Stimulated activated memory B cell treated with anti-CD40 and anti-IgM and Interleukin-4, amounts not matched to agents 10 μg/mL and 1 μg/mL and 100 μg/mL, for 72 hours (primary cell): ENCODE results near the gene LCT.

ENCODE experiments used
- ATAC-seq: fragments of 150-1000 bp; cut with Tn5 transposase; 2 replicates; pipeline ENCODE4 v1.10.0; 2021
- H3K27ac Mint-ChIP-seq: one replicate; pipeline ENCODE4 v1.8.0; 2022; ENCODE audit warnings: mild to moderate bottlenecking, mixed read lengths
- H3K27me3 Mint-ChIP-seq: one replicate; pipeline ENCODE4 v1.8.0; 2022; ENCODE audit warnings: mixed read lengths
- H3K36me3 Mint-ChIP-seq: one replicate; pipeline ENCODE4 v1.8.0; 2022; ENCODE audit warnings: mixed read lengths
- H3K4me1 Mint-ChIP-seq: one replicate; pipeline ENCODE4 v1.8.0; 2022; ENCODE audit warnings: mixed read lengths
- H3K4me3 Mint-ChIP-seq: one replicate; pipeline ENCODE4 v1.8.0; 2022; ENCODE audit warnings: mild to moderate bottlenecking, moderate library complexity, mixed read lengths
- H3K9me3 Mint-ChIP-seq: one replicate; pipeline ENCODE4 v1.8.0; 2022; ENCODE audit warnings: mixed read lengths

The LCT gene

DNA sequence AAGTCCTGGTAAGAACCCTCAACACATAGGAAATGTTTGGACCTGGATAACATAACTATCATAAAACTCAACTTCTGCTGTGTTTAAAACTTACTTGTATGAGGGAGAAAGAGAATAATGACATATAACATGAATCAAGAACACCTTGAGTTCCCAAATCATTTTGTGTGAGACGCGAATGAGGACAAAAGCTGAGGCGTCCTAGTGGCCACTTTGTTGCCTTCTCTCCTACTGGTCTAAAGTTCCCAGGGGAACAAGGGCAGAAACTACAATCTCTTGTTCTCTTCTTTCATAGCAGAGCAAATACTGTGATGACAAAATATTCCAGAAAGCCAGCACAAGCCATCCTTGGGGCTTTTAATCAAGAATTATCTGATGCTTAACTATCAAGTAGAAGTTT, 8.3 kb upstream of the LCT start:
- H3K4me3 Mint-ChIP-seq, result no peak overlapping the region
- H3K27me3 Mint-ChIP-seq, result no peaks in the 10 kb centered on the region
- no peaks in the 10 kb centered on the region for H3K9me3 Mint-ChIP-seq
- no peak for ATAC-seq
- H3K4me1 Mint-ChIP-seq, result peaks cover 6% of the 10 kb centered on the region
- peaks cover 71% of the 10 kb centered on the region for H3K36me3 Mint-ChIP-seq
- no peak overlapping the region for H3K27ac Mint-ChIP-seq

DNA sequence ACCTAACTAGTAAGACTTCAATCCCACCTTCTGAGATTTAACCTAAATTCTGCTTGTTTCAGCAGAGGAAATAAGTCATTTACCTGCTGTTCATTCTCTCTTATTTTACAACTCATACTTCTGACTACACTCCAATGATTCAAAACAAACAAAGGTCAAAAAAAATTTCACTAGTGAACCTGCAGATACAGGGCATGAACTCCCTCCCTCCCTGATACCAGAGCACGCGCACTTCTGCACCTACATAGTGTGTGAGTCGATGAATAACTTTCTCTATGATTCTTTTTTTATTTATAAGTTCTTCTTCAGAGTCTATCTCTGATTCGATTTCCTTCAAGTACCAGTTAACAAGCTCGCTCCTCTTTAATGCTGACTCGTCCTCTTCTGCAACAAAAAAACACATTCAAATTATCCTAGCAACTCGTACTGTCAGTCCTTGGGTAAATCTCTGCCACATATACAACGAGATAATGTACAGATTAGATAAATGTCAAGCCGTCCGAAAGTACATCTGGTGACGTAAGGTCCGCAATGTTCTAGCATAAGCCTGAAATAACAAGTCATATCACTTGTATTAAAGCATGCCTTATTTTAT, 7.4 kb upstream of the LCT start:
- no peak overlapping the region for H3K4me3 Mint-ChIP-seq
- no peak for ATAC-seq
- H3K36me3 Mint-ChIP-seq, result peaks cover 71% of the 10 kb centered on the region
- H3K4me1 Mint-ChIP-seq, result peaks cover 6% of the 10 kb centered on the region
- H3K27me3 Mint-ChIP-seq, result no peaks in the 10 kb centered on the region
- H3K9me3 Mint-ChIP-seq, result no peaks in the 10 kb centered on the region
- no peak overlapping the region for H3K27ac Mint-ChIP-seq

DNA sequence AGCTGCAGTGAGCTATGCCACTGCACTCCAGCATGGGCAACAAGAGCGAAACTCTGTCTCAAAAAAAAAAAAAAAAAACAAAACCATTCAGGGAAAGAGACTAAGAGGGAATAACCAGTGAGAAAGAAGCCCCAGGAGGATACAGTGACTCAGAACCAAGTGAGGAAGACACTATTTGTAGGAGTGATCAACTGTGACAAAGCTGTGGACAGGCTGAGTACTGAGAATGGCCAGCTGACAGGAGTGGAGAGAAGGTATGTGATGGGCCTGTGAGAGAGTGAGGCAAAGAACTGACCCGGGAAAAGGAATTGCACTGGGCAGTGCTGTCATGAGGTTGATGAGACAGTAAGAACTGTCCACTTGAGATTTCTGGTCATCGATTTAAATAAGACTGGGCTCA, 6.7 kb upstream of the LCT start:
- Mint-ChIP-seq H3K9me3 (no peaks in the 10 kb centered on the region), H3K36me3 (peaks cover 64% of the 10 kb centered on the region), H3K27me3 (no peaks in the 10 kb centered on the region), H3K27ac (no peak overlapping the region), H3K4me3 (no peak overlapping the region), H3K4me1 (peaks cover 6% of the 10 kb centered on the region)
- no peak for ATAC-seq

DNA sequence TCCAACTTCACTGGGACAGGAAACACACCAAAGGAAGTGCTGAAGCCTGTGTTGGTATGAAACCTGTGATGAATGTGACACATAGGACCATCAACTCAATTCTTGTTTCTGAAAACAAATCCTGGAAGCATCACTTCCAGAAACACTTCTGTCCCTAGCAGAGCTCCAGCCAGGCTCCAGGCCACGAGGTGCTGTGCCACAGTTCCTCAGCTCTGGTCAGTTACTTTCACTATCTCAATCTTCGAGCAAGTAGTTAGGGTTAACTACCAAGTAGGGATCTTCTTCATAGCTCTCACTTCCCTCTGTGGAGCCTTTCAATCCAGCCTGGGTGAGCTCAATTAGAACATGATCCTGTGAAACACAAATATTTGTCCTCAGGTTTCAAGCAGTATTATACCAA, 3.6 kb upstream of the LCT start:
- ATAC-seq, result peak; percentile 48
- peaks cover 6% of the 10 kb centered on the region for H3K4me1 Mint-ChIP-seq

DNA sequence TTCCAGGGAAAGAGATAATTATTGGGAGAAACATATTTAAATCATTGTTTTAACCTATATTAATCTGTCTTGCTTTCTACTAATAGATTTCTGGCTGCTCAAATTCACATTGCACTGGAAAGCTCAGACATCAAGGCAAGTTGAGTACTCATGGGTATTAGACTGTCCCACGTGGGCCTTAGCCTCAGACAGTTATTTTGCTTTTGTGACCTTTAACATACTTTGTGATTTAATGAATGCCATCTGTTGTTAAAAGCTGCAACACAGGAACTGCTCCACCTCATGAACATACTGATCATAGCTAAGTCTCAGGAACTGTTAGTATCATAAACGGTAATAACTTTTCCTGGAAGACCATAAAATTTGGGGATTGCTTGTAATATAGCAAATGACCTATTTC, 2.7 kb upstream of the LCT start:
- H3K4me3 Mint-ChIP-seq, result no peak overlapping the region
- no peaks in the 10 kb centered on the region for H3K9me3 Mint-ChIP-seq
- no peaks in the 10 kb centered on the region for H3K27me3 Mint-ChIP-seq
- H3K4me1 Mint-ChIP-seq, result peaks cover 6% of the 10 kb centered on the region
- ATAC-seq, result no peak
- peaks cover 38% of the 10 kb centered on the region for H3K36me3 Mint-ChIP-seq
- peak overlapping the region; percentile 46 for H3K27ac Mint-ChIP-seq

More for the DNA sequence above, 3.6 kb upstream of the LCT start:
- Mint-ChIP-seq H3K27me3 (no peaks in the 10 kb centered on the region), H3K27ac (peak overlapping the region; percentile 46), H3K9me3 (no peaks in the 10 kb centered on the region), H3K4me3 (no peak overlapping the region), H3K36me3 (peaks cover 39% of the 10 kb centered on the region)

DNA sequence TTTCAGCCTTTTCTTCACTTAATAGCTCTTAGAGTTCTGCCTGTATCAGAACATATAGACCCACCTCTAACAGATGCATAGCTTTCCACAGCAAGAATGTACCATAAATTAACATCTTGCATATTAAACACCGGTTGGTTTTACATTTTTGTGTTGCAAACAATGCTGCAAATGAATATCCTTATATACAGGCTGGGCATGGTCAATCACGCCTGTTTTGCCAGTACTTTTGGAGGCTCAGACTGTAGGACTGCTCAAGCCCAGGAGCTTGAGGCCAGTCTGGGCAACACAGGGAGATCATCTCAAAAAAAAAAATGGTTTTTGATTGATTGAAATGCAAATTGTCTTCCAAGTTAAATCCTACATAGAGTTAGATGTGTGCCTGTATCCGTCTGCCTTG, 1.5 kb upstream of the LCT start:
- Mint-ChIP-seq H3K36me3 (peaks cover 26% of the 10 kb centered on the region), H3K27me3 (no peaks in the 10 kb centered on the region), H3K9me3 (no peaks in the 10 kb centered on the region), H3K4me1 (peaks cover 6% of the 10 kb centered on the region), H3K27ac (no peak overlapping the region), H3K4me3 (no peak overlapping the region)
- no peak for ATAC-seq

DNA sequence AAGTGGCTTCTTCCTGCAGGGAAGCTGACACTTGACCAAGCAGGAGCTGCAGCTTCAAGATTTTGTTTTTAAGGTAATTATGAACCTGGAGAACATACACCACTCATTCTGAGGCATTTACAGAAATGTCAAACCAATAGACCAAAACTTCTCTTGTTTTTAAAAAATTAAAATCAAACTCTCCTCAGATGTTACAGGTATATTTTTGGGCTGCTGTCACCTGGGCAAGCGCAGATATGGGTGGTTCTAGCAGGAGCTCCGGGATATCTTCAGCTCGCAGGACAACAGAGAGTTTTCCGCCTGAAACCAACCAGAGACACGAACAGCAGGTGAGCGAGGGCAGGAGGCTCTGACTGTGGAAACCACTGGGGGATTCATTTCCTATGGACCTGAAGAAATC, 4.1 kb downstream of the LCT start:
- Mint-ChIP-seq H3K9me3 (no peaks in the 10 kb centered on the region), H3K27ac (no peak overlapping the region), H3K4me1 (no peaks in the 10 kb centered on the region), H3K36me3 (no peaks in the 10 kb centered on the region), H3K27me3 (no peaks in the 10 kb centered on the region), H3K4me3 (no peak overlapping the region)
- ATAC-seq, result no peak

DNA sequence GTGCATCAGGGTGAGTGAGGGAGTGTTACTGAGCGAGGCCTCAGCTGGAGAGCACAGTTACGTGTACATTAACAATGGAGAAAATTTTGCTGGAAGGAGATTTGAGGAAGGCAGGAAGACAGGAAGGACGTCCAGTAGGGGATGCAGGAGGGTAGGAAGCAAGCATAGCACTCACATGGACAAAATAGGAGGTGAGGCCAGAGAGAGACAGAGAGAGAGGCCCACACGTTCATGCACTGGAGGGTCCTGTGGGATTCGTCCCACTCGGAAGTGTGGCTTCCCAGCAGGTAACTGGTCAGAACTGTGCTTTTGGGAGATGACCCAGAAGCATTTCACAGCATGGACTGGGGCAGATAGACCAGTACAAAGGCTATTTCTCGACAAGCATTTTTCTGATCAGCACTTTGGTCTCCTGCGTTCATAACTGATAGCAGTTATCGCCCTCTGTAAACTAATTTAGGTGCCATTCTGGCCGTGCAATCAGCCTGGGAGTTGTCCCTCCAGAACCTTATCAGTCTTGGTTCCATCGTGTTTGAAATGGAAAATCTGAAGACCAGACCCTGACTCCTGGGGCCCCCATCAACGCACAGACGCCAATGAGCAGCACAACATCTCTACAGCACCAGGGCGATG, 5.7 kb downstream of the LCT start:
- Mint-ChIP-seq H3K9me3 (no peaks in the 10 kb centered on the region), H3K4me3 (no peak overlapping the region), H3K4me1 (no peaks in the 10 kb centered on the region), H3K36me3 (no peaks in the 10 kb centered on the region), H3K27me3 (no peaks in the 10 kb centered on the region), H3K27ac (no peak overlapping the region)
- ATAC-seq, result peak; percentile 45

DNA sequence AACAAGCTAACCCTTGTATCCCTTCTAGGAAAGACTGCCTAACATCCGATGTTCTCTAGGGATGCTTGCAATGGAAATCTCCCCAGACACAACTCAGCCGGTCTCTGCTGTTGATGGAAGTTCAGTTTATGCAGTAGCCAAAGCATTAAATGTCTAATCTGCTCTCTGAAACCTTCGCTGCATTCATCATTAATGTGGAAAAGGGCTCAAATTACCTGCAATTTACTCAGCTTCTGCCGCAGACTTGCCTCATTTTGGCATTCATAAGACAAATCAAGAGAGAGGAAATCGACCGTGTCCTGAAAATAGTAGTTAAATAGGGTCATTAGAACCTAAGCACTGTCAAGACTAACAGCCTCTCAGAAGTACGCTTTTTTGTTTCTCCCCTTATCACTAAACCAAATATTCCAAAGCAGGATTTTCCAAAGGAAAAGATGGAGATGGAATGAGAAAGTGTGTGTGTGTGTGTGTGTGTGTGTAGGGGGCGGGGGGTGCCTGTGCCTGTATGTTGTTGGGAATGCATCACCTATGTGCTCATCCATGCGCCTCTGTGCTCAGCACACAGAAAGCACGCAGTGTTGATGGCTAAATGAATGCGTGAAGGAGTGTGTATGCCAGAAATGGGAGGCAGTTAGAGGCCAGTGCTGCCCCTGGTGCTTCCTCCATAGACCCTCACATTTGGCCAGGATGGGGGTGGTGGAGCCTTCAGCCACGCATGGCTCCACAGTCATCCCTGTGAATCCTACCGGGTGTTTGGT, 7.4 kb downstream of the LCT start:
- Mint-ChIP-seq H3K27me3 (no peaks in the 10 kb centered on the region), H3K9me3 (no peaks in the 10 kb centered on the region), H3K4me1 (no peaks in the 10 kb centered on the region), H3K27ac (no peak overlapping the region), H3K4me3 (no peak overlapping the region), H3K36me3 (no peaks in the 10 kb centered on the region)
- ATAC-seq, result no peak

DNA sequence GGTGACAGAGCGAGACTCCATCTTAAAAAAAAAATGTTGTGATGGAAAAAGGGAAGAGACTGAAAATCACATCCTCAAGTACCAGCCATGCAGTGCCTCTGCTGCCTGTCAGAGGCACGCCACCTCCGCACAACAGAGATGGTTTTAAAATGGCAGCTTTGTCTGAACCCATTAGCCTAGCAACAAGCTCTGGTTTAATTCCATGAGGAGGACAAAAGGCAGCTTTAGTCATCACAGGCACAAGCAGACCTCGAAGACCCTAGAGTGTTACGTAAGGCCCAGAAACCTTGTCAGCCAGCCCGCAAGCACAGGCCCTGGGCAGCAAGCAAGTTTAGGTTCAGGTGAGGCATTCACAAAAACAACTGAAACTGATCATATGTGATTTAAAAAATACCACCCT, 10.4 kb downstream of the LCT start:
- peaks cover under 1% of the 10 kb centered on the region for H3K27me3 Mint-ChIP-seq
- ATAC-seq, result no peak
- H3K4me3 Mint-ChIP-seq, result no peak overlapping the region
- H3K36me3 Mint-ChIP-seq, result peaks cover 15% of the 10 kb centered on the region
- no peak overlapping the region for H3K27ac Mint-ChIP-seq
- H3K4me1 Mint-ChIP-seq, result no peaks in the 10 kb centered on the region
- H3K9me3 Mint-ChIP-seq, result peaks cover 9% of the 10 kb centered on the region

DNA sequence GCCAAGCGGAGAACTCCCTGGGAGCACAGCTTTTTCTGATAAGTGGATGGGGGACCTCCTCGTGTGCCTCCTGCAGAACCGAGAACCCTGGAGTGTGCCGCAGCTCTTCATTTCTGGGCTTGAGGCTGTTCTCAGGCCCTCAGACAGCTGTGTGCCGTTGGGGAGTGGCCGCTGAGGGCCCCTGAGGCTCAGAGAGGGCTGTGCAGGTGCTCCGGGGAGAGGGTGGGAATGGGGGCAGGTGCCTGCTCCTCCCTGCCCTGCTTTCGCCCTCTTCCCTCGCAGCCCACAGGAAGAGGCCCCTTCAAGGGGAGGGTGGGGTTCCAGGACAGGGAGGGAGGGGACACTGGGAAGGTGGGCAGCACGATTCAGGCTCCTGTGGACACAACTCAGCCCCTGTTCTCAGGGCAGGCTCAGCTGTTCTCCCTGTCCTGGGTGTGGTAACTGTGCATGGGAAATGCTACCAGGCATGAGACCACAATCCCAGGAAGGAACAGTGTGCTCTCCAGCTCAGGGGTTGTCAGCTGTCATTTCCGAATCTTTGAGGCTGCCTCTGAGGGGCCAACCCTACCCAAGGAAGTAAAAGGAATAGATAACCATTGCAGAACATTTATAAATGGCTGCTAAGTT, 11.3 kb downstream of the LCT start:
- Mint-ChIP-seq H3K9me3 (peaks cover 9% of the 10 kb centered on the region), H3K4me1 (no peaks in the 10 kb centered on the region), H3K27me3 (peaks cover 9% of the 10 kb centered on the region), H3K27ac (no peak overlapping the region), H3K4me3 (no peak overlapping the region), H3K36me3 (peaks cover 15% of the 10 kb centered on the region)
- peak; percentile 9 for ATAC-seq

DNA sequence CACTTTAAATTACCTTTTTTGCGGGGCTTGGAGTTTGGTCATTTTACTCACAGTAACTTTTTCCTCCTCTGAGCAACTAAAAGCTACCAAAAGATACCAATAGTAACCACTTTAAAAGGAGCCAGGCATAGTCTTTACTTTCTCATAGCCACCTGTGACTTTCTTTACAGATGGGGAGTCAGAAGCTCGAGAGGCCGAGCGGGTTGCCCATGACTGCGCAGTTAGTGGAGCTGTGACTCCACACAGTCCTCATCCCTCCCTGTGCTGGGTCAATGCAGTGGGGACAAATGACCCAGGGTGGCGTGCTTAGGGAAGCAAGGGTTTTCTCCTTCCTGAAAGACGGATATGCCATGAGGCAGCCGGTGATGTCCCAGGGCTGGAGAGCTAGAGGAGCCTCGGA, 11.9 kb downstream of the LCT start:
- Mint-ChIP-seq H3K4me3 (no peak overlapping the region), H3K9me3 (peaks cover 9% of the 10 kb centered on the region), H3K36me3 (peaks cover 15% of the 10 kb centered on the region), H3K27ac (no peak overlapping the region), H3K4me1 (no peaks in the 10 kb centered on the region), H3K27me3 (peaks cover 14% of the 10 kb centered on the region)
- ATAC-seq, result peak; percentile 6

DNA sequence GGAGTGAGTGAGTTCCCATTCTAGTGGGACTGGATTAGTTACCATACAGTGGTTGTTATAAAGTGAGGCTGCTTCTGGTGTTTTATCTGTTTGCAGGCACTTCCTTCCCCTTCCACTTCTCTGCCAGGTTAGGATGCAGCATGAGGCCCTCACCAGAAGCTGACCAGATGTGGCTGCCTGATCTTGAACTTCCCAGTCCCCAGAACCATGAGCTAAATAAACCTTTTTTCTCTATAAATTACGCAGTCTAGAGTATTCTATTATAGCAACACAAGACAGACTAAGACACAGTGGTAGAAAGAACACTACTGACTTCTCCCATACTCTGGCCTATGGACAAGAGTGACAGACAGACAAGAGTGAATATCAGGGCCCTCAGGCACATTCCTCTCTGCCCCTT, 14.1 kb downstream of the LCT start:
- no peak overlapping the region for H3K4me3 Mint-ChIP-seq
- peaks cover 15% of the 10 kb centered on the region for H3K36me3 Mint-ChIP-seq
- H3K9me3 Mint-ChIP-seq, result peaks cover 9% of the 10 kb centered on the region
- no peak overlapping the region for H3K27ac Mint-ChIP-seq
- ATAC-seq, result no peak
- H3K27me3 Mint-ChIP-seq, result peaks cover 17% of the 10 kb centered on the region
- no peaks in the 10 kb centered on the region for H3K4me1 Mint-ChIP-seq

DNA sequence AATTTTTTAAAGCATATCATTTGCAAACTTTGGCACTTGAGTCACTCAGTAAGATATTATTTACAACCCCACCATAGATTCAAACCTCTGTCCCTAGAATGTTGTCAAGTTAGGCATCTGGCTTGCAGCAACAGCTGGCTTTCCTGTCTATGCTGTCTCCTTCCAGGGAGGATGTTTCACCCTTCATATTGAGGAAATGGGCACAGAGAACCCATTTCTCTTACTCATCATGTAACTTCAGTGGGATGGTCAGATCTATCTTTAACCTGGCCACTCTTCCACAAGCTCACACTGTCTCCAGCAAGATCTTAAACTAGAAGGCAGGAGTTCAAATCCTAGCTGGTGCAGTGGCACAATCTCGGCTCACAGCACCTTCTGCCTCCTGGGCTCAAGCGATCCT, 15.8 kb downstream of the LCT start:
- H3K4me3 Mint-ChIP-seq, result no peak overlapping the region
- no peaks in the 10 kb centered on the region for H3K4me1 Mint-ChIP-seq
- no peak overlapping the region for H3K27ac Mint-ChIP-seq
- H3K36me3 Mint-ChIP-seq, result peaks cover 15% of the 10 kb centered on the region
- peaks cover 9% of the 10 kb centered on the region for H3K9me3 Mint-ChIP-seq
- ATAC-seq, result no peak
- H3K27me3 Mint-ChIP-seq, result peaks cover 17% of the 10 kb centered on the region

DNA sequence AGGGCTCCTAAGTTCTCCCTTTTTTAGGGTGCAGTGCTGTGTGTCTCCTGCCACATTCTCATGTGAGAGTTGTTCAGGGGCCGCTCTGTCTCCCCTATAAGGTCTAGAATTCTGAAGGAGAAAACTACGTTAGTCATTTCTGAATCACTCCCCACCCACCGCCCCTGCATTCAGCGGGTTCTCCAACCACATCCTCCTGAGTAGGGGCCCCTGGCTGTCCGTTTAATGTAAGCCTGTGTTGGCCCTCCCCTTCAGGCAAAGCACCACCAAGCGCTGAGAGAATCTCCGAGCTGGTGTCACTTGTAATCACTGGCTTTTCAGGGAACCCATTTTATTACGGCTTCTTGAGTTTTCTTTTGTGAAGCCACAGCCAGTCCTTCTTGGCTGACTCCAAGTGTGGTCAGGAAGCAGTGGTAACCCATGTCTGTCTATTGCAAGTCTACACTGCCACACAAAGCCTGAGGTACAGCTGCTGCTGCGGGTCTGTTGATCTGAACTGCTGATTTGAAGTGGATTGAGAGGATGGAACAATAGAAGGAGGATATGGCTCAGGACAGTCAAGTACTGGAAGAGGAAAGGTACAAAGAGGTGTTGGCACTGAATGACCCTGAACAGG, 16.9 kb downstream of the LCT start:
- Mint-ChIP-seq H3K27me3 (peaks cover 17% of the 10 kb centered on the region), H3K4me1 (no peaks in the 10 kb centered on the region), H3K4me3 (peak overlapping the region; percentile 3), H3K27ac (no peak overlapping the region), H3K36me3 (peaks cover 15% of the 10 kb centered on the region), H3K9me3 (peaks cover 9% of the 10 kb centered on the region)
- ATAC-seq, result peak; percentile 83
